Lower leg skin (tissue), 4 donors: ENCODE results near the gene IQSEC3. TPM values are rescaled to one million over a fixed set of nuclear protein-coding genes. Genes with fewer than 3 reads are reported as not detected.

ENCODE experiments used
- DNase-seq, 2 donors: peaks; one replicate each; pipeline ENCODE4 v3.0.0-alpha.2; 2019; ENCODE audit warnings: low spot score in 2 of 2
- H3K4me3 ChIP-seq: fragments of 200-600 bp; sonication (generic); 2 replicates; pipeline ENCODE4 v1.5.1; 2017; ENCODE audit warnings: mild to moderate bottlenecking, low read depth; ENCODE audit not compliant: poor library complexity, severe bottlenecking
- CTCF ChIP-seq, 3 donors: fragments of 450-650 bp; IDR thresholded peaks; one replicate each; pipeline ENCODE4 v1.5.1; 2016; ENCODE audit warnings: antibody characterized with exemption in 3 of 3, mild to moderate bottlenecking in 3 of 3, moderate library complexity in 2 of 3
- POLR2A ChIP-seq, 2 donors: fragments of 450-650 bp; IDR thresholded peaks; one replicate each; pipeline ENCODE4 v1.6.1; 2016 to 2017; ENCODE audit warnings: antibody characterized with exemption in 2 of 2, mild to moderate bottlenecking in 1 of 2, moderate library complexity in 1 of 2
- WGBS, 2 donors: methylation state at CpG; one replicate each; pipeline ENCODE4 v1.1.5; 2018; 5-methylcytosine and 5-hydroxymethylcytosine counted together
- intact Hi-C: fragments of 100-400 bp; cut with DNase I; formaldehyde crosslinking; loops from one replicate; pipeline ENCODE4 v1.15.0; 2023; ENCODE audit warnings: low total_unique reads
- total RNA-seq, 4 donors: library from RNA; depleted of rRNA; stranded (reverse); fragments of >200 nt; gene quantifications; one replicate each; pipeline ENCODE4 v1.1.0, GENCODE V29; 2016

Gene IQSEC3
- total RNA-seq, 4 donors from 2014 or later = 0.04 to 0.10 (median 0.05) TPM; not detected in 1

- peak in 1 of 2 donors; percentile 75 for DNase-seq
- TF ChIP-seq POLR2A (IDR thresholded peaks at IDR 0.05) (no peak), CTCF (IDR thresholded peaks at IDR 0.05) (no peak)
- intact Hi-C loops = no loop called here
- H3K4me3 ChIP-seq = no peak overlapping the region
- 45 to 57% methylated on average over 6 of the region's 6 CpGs for WGBS, 2 donors
These were observed 14.2 kb downstream of the IQSEC3 start for GRCh38 chr12:80681-81190.

GRCh38 chr12:82740-83139 is 16.2 kb downstream of the IQSEC3 start:
- intact Hi-C loops = no loop called here
- WGBS, 2 donors = 74 to 83% methylated on average over 7 of the region's 7 CpGs
- no peak overlapping the region for H3K4me3 ChIP-seq
- TF ChIP-seq CTCF (IDR thresholded peaks at IDR 0.05) (no peak), POLR2A (IDR thresholded peaks at IDR 0.05) (no peak)
- DNase-seq = peak in 1 of 2 donors; percentile 20

- DNase-seq = peak in 1 of 2 donors; percentile 80
- no peak for TF ChIP-seq CTCF (IDR thresholded peaks at IDR 0.05)
- no peak for TF ChIP-seq POLR2A (IDR thresholded peaks at IDR 0.05)
- H3K4me3 ChIP-seq = no peak overlapping the region
- 21 to 33% methylated on average over 5 to 6 of the region's 6 CpGs for WGBS, 2 donors
- intact Hi-C loops = no loop called here
These were observed 17.5 kb downstream of the IQSEC3 start for GRCh38 chr12:84056-84455.

GRCh38 chr12:85191-85666 is 18.7 kb downstream of the IQSEC3 start:
- peak in 1 of 2 donors; percentile 82 for DNase-seq
- intact Hi-C loops = no loop called here
- TF ChIP-seq CTCF (IDR thresholded peaks at IDR 0.05) (no peak), POLR2A (IDR thresholded peaks at IDR 0.05) (no peak)
- WGBS, 2 donors = 39 to 40% methylated on average over 7 to 9 of the region's 9 CpGs
- no peak overlapping the region for H3K4me3 ChIP-seq

GRCh38 chr12:87315-87714 is 20.7 kb downstream of the IQSEC3 start:
- no peak overlapping the region for H3K4me3 ChIP-seq
- 19 to 42% methylated on average over 2 of the region's 2 CpGs for WGBS, 2 donors
- no peak for DNase-seq
- no peak for TF ChIP-seq POLR2A (IDR thresholded peaks at IDR 0.05)
- no peak for TF ChIP-seq CTCF (IDR thresholded peaks at IDR 0.05)
- intact Hi-C loops = no loop called here

GRCh38 chr12:87856-88255 is 21.3 kb downstream of the IQSEC3 start:
- DNase-seq = no peak
- no peak overlapping the region for H3K4me3 ChIP-seq
- no peak for TF ChIP-seq CTCF (IDR thresholded peaks at IDR 0.05)
- TF ChIP-seq POLR2A (IDR thresholded peaks at IDR 0.05) = no peak
- intact Hi-C loops = no loop called here
- WGBS, 2 donors = 70 to 77% methylated on average over 9 of the region's 9 CpGs
